Measurements from ENCODE around the gene PRKCE. TPM values are rescaled to one million over a fixed set of nuclear protein-coding genes. Genes with fewer than 3 reads are reported as not detected.
A peak's percentile ranks its signal among the peaks of the same experiment; 100 is the strongest.
"Not testable (repeated sequence)": the region's sequence is repeated elsewhere in the genome, so short reads cannot be mapped to it uniquely, and the experiment has no call there.

PRKCE gene
- total RNA-seq, 2 experiments from 2014 or later = 15.4 to 16.2 TPM

DNA sequence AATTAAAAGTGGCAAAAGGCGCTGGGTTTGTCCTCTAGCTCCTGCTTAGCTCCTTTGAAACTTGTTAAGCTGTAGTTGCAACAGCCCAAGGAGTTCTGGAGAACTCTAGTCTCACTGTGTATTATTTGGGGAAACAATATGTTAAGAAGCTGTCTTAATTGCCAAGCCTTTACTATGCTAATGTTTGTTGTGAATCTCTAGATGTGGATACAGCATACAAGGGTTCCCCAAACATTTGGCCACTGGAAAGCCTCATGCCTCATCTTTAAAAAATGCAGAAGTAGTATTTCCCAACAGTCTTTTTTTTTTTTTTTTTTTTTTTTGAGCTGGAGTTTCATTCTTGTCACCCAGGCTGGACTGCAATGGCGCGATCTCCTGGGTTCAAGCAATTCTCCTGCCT lies 236.7 kb downstream of the PRKCE start:
- Mint-ChIP-seq H3K27ac (no peak overlapping the region), H3K4me1 (ENCODE audit: low read depth) (peaks cover 48% of the 10 kb centered on the region), H3K36me3 (ENCODE audit: low read depth) (no peaks in the 10 kb centered on the region), H3K27me3 (ENCODE audit: low read depth) (no peaks in the 10 kb centered on the region), H3K9me3 (ENCODE audit: insufficient read depth) (no peaks in the 10 kb centered on the region), H3K4me3 (no peak overlapping the region)
- ChIA-PET CTCF (interaction anchor here (0.9 to 1.4 kb wide), 5 partner anchors 10 to 109 kb away, joined by 3 to 6 read pairs (median 3); no protein-coding TSS in a partner anchor), POLR2A (no interaction called here)
- ATAC-seq = no peak
- DNase-seq = no peak

DNA sequence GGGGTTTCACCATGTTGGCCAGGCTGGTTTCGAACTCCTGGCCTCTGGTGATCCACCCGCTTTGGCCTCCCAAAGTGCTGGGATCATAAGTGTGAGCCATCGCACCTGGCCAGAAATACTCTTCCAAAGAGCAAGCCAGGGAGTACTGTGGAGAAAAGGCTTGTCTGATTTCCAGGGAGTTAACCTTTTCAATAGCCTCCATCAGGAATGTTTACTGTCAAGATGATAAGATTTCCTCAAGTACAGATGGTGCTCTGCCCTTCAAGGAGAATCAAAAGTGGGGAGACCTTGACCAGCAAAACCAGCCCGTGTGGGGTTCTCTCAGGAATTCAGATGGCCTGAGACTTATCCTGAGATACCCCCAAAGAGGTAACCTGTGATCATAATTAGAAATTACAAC lies 237.2 kb downstream of the PRKCE start:
- H3K27ac Mint-ChIP-seq = no peak overlapping the region
- no peaks in the 10 kb centered on the region for H3K9me3 Mint-ChIP-seq (ENCODE audit: insufficient read depth)
- DNase-seq = no peak
- ChIA-PET CTCF (interaction anchor here (0.9 to 1.9 kb wide), 7 partner anchors 11 to 110 kb away, joined by 3 to 9 read pairs (median 4); no protein-coding TSS in a partner anchor), POLR2A (no interaction called here)
- H3K36me3 Mint-ChIP-seq (ENCODE audit: low read depth) = no peaks in the 10 kb centered on the region
- no peak for ATAC-seq
- peaks cover 48% of the 10 kb centered on the region for H3K4me1 Mint-ChIP-seq (ENCODE audit: low read depth)
- no peaks in the 10 kb centered on the region for H3K27me3 Mint-ChIP-seq (ENCODE audit: low read depth)
- no peak overlapping the region for H3K4me3 Mint-ChIP-seq

DNA sequence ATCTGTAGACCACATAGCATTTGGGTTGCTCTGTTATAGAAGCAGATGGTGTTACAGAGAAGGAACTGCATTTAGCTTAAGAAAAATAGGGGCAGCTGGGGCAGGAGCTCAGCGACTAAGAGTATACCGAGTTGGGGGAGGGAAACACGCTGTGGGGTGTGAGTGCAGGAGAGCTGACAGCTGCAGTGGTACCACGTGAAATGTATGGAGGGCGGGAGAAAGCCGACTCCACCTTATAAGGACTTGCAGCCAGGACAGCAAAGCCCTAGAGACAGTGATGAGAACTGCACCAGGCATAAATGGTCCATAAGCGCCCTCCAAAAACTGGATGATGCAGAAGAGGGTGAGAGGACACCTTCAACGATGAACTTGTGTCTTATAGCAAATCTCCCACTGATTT lies 237.6 kb downstream of the PRKCE start:
- ATAC-seq = peak; percentile 85
- H3K4me1 Mint-ChIP-seq (ENCODE audit: low read depth) = peaks cover 48% of the 10 kb centered on the region

DNA sequence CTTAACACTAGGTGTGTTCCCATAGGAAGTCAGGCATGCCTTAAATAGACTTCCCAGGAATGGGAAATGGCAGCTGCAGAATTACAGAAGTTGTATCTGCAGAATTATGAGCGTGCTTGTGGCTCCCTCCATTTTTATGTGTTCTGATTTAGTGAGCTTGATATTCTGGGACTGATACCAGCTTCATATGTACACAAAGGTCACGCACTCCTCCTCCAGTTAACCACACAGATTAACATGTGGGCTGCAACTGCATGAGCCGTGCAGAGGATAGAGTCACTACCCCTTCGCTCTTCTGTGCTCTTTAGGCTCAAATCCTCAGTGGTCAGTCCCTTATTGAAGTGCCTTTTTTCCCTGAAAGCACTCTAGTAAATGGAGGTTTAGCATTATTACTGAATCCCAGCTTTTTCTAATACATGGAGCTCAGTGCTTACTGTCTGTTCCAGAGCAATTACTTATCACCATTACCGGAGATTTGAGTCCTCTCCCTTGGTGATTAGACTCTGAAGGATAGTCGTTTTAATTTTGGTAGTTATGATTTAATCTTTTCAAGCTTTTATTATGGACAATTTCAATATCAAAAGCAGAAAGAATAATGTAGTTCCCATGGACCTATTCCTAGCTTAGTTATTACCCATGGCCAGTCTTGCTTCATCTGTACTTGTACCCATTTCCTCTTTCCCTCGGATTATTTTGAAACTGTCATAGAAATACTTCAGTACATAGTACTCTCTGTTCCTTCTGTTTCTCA lies 238.3 kb downstream of the PRKCE start:
- H3K4me3 Mint-ChIP-seq = no peak overlapping the region
- ChIA-PET CTCF (interaction anchor here (0.7 to 2.3 kb wide), 9 partner anchors 10 to 111 kb away, joined by 3 to 13 read pairs (median 5); no protein-coding TSS in a partner anchor), POLR2A (interaction anchor here (1.1 to 1.7 kb wide), 2 partner anchors 40 to 109 kb away, joined by 3 to 4 read pairs; no protein-coding TSS in a partner anchor)
- H3K27me3 Mint-ChIP-seq (ENCODE audit: low read depth) = no peaks in the 10 kb centered on the region
- H3K4me1 Mint-ChIP-seq (ENCODE audit: low read depth) = peaks cover 48% of the 10 kb centered on the region
- H3K9me3 Mint-ChIP-seq (ENCODE audit: insufficient read depth) = no peaks in the 10 kb centered on the region
- ATAC-seq (no peak), DNase-seq (no peak)
- no peaks in the 10 kb centered on the region for H3K36me3 Mint-ChIP-seq (ENCODE audit: low read depth)
- no peak overlapping the region for H3K27ac Mint-ChIP-seq

More for the DNA sequence above, 237.6 kb downstream of the PRKCE start:
- no peak overlapping the region for H3K4me3 Mint-ChIP-seq
- ChIA-PET CTCF (interaction anchor here (0.9 to 2.3 kb wide), 9 partner anchors 20 to 110 kb away, joined by 3 to 13 read pairs (median 6); no protein-coding TSS in a partner anchor), POLR2A (no interaction called here)
- DNase-seq = peak; percentile 70
- no peak overlapping the region for H3K27ac Mint-ChIP-seq
- H3K9me3 Mint-ChIP-seq (ENCODE audit: insufficient read depth) = no peaks in the 10 kb centered on the region
- H3K36me3 Mint-ChIP-seq (ENCODE audit: low read depth) = no peaks in the 10 kb centered on the region
- no peaks in the 10 kb centered on the region for H3K27me3 Mint-ChIP-seq (ENCODE audit: low read depth)

DNA sequence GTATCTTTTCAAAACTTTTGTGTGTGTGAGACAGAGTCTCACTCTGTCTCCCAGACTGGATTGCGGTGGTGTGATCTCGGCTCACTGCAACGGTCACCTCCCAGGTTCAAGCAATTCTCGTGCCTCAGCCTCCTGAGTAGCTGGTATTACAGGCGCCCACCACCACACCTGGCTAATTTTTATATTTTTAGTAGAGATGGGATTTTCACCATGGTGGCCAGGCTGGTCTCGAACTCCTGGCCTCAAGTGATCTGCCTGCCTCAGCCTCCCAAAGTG lies 238.8 kb downstream of the PRKCE start:
- not testable (repeated sequence) for H3K27me3 Mint-ChIP-seq (ENCODE audit: low read depth); ATAC-seq; DNase-seq; H3K27ac Mint-ChIP-seq; H3K9me3 Mint-ChIP-seq (ENCODE audit: insufficient read depth); H3K4me3 Mint-ChIP-seq; H3K36me3 Mint-ChIP-seq (ENCODE audit: low read depth)
- POLR2A ChIA-PET = interaction anchor here (0.7 to 1.7 kb wide), 3 partner anchors 28 to 110 kb away, joined by 3 to 4 read pairs (median 3); no protein-coding TSS in a partner anchor
- H3K4me1 Mint-ChIP-seq (ENCODE audit: low read depth) = peaks cover 48% of the 10 kb centered on the region
- CTCF ChIA-PET = interaction anchor here (1.0 to 2.3 kb wide), 6 partner anchors 11 to 112 kb away, joined by 3 to 13 read pairs (median 6); no protein-coding TSS in a partner anchor

DNA sequence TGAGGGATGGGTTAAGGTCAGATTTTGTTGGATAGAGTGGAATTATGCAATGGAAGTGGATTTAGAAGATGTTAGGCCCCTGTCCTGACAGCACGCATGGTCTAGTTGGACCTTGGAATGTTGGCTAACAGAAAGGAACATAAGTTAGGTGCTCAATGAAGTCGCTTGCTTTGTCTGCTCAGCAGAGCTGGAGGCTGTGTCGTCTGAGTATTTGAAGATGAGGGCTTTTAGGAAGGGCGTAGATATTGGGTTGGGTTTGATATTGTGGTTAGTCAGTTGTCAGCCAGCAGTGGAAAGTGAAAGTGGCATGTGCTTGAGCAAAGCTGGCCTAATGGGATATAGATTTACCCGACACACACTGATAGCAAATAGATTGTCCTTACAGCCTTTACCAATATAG lies 239.3 kb downstream of the PRKCE start:
- H3K9me3 Mint-ChIP-seq (ENCODE audit: insufficient read depth) = no peaks in the 10 kb centered on the region
- H3K27me3 Mint-ChIP-seq (ENCODE audit: low read depth) = no peaks in the 10 kb centered on the region
- peak overlapping the region; percentile 3 for H3K4me3 Mint-ChIP-seq
- peaks cover 48% of the 10 kb centered on the region for H3K4me1 Mint-ChIP-seq (ENCODE audit: low read depth)
- DNase-seq (peak; percentile 56), ATAC-seq (peak; percentile 80)
- CTCF ChIA-PET = interaction anchor here (1.4 to 2.3 kb wide), 3 partner anchors 11 to 112 kb away, joined by 5 to 13 read pairs (median 6); no protein-coding TSS in a partner anchor
- POLR2A ChIA-PET = interaction anchor here (0.7 to 1.7 kb wide), 2 partner anchors 28 to 41 kb away, joined by 3 to 4 read pairs; no protein-coding TSS in a partner anchor
- H3K27ac Mint-ChIP-seq = peak overlapping the region; percentile 47
- H3K36me3 Mint-ChIP-seq (ENCODE audit: low read depth) = no peaks in the 10 kb centered on the region

DNA sequence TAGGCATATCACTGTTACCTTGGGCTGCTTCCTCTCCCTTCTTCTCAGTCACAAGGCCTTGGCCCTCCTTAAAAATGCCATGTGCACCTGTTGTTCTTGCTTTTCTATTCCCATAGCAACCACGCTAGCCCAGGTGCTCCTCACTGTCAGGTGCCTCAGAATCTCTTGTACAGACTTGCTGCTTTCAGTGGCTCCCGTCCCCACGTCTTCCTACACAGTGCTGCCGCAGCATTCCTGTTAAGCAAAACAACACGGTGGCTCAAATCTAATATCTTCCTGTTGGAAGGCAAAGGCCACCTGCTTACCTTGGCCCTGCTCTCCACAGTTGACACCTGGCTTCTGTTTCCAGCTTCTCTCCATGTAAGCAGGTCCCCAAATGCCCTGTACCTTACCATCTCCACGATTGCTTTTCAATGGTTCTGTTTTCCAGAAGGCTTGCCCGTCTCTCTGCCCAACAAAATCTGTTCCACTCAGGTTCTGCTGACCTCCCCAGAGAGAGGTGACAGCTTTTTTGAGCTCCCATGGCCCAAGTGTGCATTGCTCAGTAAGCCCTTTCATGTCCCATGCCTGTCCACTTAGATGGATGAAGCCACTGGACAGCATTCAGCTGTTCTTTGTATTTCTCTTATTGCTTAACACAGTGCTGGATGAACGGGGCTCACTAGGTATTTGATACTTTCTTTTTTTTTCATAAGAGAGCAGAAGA lies 240.4 kb downstream of the PRKCE start:
- ATAC-seq (no peak), DNase-seq (no peak)
- Mint-ChIP-seq H3K27me3 (ENCODE audit: low read depth) (no peaks in the 10 kb centered on the region), H3K9me3 (ENCODE audit: insufficient read depth) (no peaks in the 10 kb centered on the region), H3K4me1 (ENCODE audit: low read depth) (peaks cover 45% of the 10 kb centered on the region), H3K27ac (peak overlapping the region; percentile 4), H3K4me3 (no peak overlapping the region), H3K36me3 (ENCODE audit: low read depth) (no peaks in the 10 kb centered on the region)
- POLR2A ChIA-PET = no interaction called here
- CTCF ChIA-PET = no interaction called here

DNA sequence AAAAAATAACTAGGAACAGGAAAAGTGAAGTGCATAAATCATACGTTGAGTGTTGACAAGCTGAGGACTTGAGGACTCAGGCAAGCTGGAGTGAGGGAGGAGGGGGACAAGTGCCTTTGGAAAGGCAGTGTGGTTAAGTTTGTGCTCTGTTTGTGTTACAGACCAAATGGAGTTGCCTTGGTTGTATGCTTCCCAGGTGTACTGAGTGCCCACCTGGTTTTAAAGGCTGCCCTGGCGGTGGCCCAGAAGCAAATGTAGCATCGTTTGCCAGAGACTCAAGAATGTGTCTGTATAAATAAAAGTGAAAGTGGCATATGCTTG lies 240.9 kb downstream of the PRKCE start:
- Mint-ChIP-seq H3K9me3 (ENCODE audit: insufficient read depth) (no peaks in the 10 kb centered on the region), H3K36me3 (ENCODE audit: low read depth) (no peaks in the 10 kb centered on the region), H3K4me3 (no peak overlapping the region), H3K27ac (no peak overlapping the region), H3K27me3 (ENCODE audit: low read depth) (no peaks in the 10 kb centered on the region), H3K4me1 (ENCODE audit: low read depth) (peaks cover 46% of the 10 kb centered on the region)
- ATAC-seq (no peak), DNase-seq (no peak)
- ChIA-PET CTCF (no interaction called here), POLR2A (no interaction called here)

DNA sequence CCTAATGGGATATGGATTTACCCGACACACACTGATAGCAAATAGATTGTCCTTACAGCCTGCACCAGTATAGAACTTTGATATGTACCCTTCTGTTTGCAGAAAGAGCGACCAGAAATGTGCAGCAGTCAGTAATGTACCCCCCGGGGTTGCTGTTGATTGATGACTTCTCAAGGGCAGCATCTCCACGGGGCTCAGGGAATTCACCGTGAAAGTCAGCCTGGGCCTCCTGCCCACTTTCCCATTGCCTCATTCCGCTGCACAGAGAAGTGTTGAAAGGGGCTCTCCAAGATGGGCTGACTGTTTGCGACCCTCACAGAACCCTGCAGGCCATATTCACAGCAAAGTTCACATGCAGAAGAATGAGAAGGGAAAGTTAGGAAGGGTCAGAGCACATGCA lies 241.3 kb downstream of the PRKCE start:
- Mint-ChIP-seq H3K27me3 (ENCODE audit: low read depth) (no peaks in the 10 kb centered on the region), H3K4me1 (ENCODE audit: low read depth) (peaks cover 47% of the 10 kb centered on the region), H3K36me3 (ENCODE audit: low read depth) (no peaks in the 10 kb centered on the region), H3K27ac (no peak overlapping the region), H3K9me3 (ENCODE audit: insufficient read depth) (no peaks in the 10 kb centered on the region), H3K4me3 (no peak overlapping the region)
- ATAC-seq (no peak), DNase-seq (no peak)
- ChIA-PET CTCF (no interaction called here), POLR2A (no interaction called here)

DNA sequence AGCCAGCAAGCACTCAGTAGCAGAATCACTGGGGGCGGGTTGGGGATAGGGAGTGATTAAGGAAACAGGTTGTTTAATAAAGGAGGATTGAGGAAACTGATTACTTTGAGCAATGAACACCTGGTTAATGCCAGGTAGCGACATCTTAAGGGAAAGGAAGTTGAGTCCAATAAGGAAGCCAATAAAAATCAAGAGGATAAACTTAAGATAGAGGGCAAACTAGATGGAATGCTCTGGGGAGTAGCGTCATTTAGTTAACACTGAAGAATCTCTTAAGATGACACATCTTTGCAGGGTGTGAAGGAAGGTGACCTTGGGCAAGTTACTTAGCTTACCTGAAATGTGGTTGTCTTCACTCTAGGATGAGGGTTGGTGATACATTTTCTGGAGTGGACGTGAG lies 242.7 kb downstream of the PRKCE start:
- ChIA-PET CTCF (no interaction called here), POLR2A (no interaction called here)
- DNase-seq = no peak
- Mint-ChIP-seq H3K4me1 (ENCODE audit: low read depth) (peaks cover 39% of the 10 kb centered on the region), H3K9me3 (ENCODE audit: insufficient read depth) (no peaks in the 10 kb centered on the region), H3K27ac (peak overlapping the region; percentile 19), H3K4me3 (no peak overlapping the region), H3K27me3 (ENCODE audit: low read depth) (no peaks in the 10 kb centered on the region), H3K36me3 (ENCODE audit: low read depth) (no peaks in the 10 kb centered on the region)
- ATAC-seq = no peak

DNA sequence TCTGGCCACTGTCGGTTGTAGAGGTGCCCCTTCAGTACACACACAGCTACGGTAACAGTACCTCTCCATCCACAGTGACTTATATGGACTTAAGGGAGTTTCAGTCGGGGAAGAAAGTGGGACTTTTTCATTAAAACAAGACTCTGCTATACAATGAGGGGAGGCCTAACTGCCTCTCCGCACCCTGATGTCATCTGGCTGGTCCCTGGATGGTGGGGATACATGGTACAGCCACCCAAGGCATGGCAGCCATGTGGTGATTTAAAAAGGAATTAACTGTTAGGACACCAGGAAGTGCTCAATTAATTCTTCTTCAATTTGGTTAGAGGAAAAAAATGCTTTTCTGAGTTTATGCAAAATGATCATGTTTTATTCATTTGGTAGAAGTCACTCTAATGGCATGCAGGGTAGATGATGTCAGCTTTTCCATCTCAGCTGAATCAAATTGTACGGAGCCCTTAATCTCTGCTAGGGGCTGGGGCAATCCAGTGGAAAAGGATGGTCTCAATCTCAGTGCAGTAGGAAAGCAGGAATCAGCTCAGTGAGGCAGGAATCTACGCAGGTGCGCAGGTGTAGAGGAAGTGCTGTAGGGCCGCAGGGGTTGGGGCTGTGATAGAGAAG lies 243.9 kb downstream of the PRKCE start:
- ATAC-seq (no peak), DNase-seq (no peak)
- ChIA-PET CTCF (no interaction called here), POLR2A (no interaction called here)
- H3K9me3 Mint-ChIP-seq (ENCODE audit: insufficient read depth) = no peaks in the 10 kb centered on the region
- no peak overlapping the region for H3K27ac Mint-ChIP-seq
- peaks cover 28% of the 10 kb centered on the region for H3K4me1 Mint-ChIP-seq (ENCODE audit: low read depth)
- H3K36me3 Mint-ChIP-seq (ENCODE audit: low read depth) = no peaks in the 10 kb centered on the region
- H3K27me3 Mint-ChIP-seq (ENCODE audit: low read depth) = no peaks in the 10 kb centered on the region
- no peak overlapping the region for H3K4me3 Mint-ChIP-seq

DNA sequence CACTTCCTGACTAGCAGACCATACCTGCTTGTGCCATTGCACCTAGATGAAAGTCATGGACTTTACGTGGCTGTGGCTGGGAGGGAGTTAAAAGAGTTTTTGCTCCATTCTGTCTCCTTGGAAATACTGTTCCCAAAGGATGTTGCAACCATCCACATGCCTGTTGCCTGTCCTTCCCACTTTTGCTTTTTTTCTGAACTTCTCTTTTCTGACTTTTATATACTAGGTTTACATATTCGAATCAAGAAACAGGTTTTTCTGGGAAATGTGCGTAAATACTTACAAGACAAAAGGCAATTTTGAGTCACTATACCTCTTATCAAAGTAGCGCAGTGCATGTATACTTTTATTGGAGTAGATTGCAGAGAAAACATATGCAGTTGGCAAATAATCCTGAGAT lies 244.8 kb downstream of the PRKCE start:
- peaks cover 19% of the 10 kb centered on the region for H3K4me1 Mint-ChIP-seq (ENCODE audit: low read depth)
- CTCF ChIA-PET = no interaction called here
- ATAC-seq = no peak
- no peak overlapping the region for H3K4me3 Mint-ChIP-seq
- POLR2A ChIA-PET = no interaction called here
- no peak for DNase-seq
- no peaks in the 10 kb centered on the region for H3K36me3 Mint-ChIP-seq (ENCODE audit: low read depth)
- no peaks in the 10 kb centered on the region for H3K9me3 Mint-ChIP-seq (ENCODE audit: insufficient read depth)
- H3K27me3 Mint-ChIP-seq (ENCODE audit: low read depth) = no peaks in the 10 kb centered on the region
- H3K27ac Mint-ChIP-seq = no peak overlapping the region

Data from activated CD8-positive, alpha-beta T cell treated with anti-CD3 and anti-CD28 coated beads, Interleukin-2, amount 10 ng/mL, durations not matched to agents 7 days and 5 days (primary cell).